ENCODE results near the gene NEMP2.

Gene NEMP2

DNA sequence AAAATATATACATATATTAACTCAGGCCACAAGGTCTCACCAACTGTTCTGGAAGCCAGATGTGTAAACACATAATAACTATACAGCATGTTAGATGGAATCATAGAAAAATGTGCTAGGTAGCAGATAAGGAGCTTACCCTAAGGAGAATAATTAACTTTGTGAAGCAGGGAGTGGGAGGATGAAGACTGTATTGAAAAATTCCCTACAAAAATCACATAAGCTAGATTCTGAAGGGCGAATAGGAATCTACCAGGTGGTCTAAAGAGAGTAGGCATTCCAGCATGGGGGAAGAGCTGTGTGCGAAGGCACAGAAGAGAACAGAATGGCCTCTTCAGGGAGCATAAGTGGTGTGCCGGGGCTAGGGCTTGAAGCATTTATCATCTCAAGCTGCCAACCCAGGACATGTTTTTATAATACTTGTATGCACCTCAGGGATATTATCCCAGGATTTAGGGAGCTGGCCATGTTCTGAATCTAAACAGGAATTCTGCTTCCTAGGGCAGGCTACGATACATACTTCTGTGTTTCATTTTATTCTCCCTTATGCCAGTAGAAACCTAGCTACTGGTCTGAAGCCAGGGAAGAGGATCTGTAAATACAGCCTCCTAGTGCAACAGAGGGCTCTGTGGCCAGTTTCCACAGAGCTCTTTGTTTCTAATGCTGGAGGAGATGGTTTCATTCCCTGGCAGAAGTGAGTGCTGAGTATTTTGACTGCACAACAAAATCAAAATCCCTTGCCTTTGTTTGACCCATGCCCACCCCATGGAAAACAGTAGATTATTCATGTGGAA is 56.7 kb downstream of the NEMP2 start:
- TF ChIP-seq, protein P1, sequence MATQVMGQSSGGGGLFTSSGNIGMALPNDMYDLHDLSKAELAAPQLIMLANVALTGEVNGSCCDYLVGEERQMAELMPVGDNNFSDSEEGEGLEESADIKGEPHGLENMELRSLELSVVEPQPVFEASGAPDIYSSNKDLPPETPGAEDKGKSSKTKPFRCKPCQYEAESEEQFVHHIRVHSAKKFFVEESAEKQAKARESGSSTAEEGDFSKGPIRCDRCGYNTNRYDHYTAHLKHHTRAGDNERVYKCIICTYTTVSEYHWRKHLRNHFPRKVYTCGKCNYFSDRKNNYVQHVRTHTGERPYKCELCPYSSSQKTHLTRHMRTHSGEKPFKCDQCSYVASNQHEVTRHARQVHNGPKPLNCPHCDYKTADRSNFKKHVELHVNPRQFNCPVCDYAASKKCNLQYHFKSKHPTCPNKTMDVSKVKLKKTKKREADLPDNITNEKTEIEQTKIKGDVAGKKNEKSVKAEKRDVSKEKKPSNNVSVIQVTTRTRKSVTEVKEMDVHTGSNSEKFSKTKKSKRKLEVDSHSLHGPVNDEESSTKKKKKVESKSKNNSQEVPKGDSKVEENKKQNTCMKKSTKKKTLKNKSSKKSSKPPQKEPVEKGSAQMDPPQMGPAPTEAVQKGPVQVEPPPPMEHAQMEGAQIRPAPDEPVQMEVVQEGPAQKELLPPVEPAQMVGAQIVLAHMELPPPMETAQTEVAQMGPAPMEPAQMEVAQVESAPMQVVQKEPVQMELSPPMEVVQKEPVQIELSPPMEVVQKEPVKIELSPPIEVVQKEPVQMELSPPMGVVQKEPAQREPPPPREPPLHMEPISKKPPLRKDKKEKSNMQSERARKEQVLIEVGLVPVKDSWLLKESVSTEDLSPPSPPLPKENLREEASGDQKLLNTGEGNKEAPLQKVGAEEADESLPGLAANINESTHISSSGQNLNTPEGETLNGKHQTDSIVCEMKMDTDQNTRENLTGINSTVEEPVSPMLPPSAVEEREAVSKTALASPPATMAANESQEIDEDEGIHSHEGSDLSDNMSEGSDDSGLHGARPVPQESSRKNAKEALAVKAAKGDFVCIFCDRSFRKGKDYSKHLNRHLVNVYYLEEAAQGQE (IDR thresholded peaks at IDR 0.05; ENCODE audit: insufficient replicate concordance, low read depth) = no peak
- no peak for TF ChIP-seq GABPA (IDR thresholded peaks at IDR 0.05; ENCODE audit: low read depth)
- no peak for TF ChIP-seq SPI1 (IDR thresholded peaks at IDR 0.05; ENCODE audit: borderline replicate concordance, low read depth)
- TF ChIP-seq, protein P2, sequence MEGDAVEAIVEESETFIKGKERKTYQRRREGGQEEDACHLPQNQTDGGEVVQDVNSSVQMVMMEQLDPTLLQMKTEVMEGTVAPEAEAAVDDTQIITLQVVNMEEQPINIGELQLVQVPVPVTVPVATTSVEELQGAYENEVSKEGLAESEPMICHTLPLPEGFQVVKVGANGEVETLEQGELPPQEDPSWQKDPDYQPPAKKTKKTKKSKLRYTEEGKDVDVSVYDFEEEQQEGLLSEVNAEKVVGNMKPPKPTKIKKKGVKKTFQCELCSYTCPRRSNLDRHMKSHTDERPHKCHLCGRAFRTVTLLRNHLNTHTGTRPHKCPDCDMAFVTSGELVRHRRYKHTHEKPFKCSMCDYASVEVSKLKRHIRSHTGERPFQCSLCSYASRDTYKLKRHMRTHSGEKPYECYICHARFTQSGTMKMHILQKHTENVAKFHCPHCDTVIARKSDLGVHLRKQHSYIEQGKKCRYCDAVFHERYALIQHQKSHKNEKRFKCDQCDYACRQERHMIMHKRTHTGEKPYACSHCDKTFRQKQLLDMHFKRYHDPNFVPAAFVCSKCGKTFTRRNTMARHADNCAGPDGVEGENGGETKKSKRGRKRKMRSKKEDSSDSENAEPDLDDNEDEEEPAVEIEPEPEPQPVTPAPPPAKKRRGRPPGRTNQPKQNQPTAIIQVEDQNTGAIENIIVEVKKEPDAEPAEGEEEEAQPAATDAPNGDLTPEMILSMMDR (IDR thresholded peaks at IDR 0.05; ENCODE audit: insufficient read depth, low read length) = no peak
- TF ChIP-seq POLR2AphosphoS5 (IDR thresholded peaks at IDR 0.05; ENCODE audit: low read depth) = no peak
- Histone ChIP-seq H3K27me3 (ENCODE audit: insufficient read depth, poor library complexity, severe bottlenecking) (no peaks in the 10 kb centered on the region), H3K27ac (replicated peaks) (no peak overlapping the region), H3K4me3 (replicated peaks; ENCODE audit: insufficient read depth, low read length) (no peak overlapping the region)
- DNase-seq (ENCODE audit: low read depth in 1 of 2, low spot score in 1 of 2) = no peak

DNA sequence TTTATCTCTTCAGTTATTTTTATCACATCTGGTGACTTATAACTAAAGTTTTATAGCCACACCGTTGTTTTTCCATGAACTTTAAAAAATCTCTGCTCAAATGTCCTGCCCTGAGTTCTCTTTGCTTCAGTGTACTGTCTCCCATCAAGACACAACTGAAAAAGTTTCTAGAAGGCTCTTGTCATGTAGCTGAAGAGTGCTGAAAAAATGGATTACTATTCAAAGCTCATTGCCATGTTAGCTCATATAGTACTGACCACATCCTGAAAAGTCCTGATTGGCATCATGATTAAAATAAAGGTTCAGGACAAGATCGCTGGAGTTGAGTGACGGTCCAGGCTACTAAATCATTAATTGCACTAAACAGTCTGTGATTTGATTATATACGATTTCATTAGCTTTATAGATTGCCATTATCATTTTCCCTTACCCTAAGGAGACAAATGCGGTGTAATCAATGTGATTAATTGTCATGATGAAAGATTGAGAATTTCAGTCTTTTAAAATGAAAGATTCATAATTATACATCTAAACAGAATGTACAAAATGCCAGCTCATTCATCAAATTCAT is 64.2 kb downstream of the NEMP2 start:
- Histone ChIP-seq H3K27ac (replicated peaks) (no peak overlapping the region), H3K4me3 (replicated peaks; ENCODE audit: insufficient read depth, low read length) (no peak overlapping the region), H3K27me3 (ENCODE audit: insufficient read depth, poor library complexity, severe bottlenecking) (no peaks in the 10 kb centered on the region)
- no peak for DNase-seq (ENCODE audit: low read depth in 1 of 2, low spot score in 1 of 2)
- TF ChIP-seq, protein P1 (IDR thresholded peaks at IDR 0.05; ENCODE audit: insufficient replicate concordance, low read depth) = no peak
- TF ChIP-seq POLR2AphosphoS5 (IDR thresholded peaks at IDR 0.05; ENCODE audit: low read depth) (no peak), SPI1 (IDR thresholded peaks at IDR 0.05; ENCODE audit: borderline replicate concordance, low read depth) (no peak), GABPA (IDR thresholded peaks at IDR 0.05; ENCODE audit: low read depth) (no peak)
- TF ChIP-seq, protein P2 (IDR thresholded peaks at IDR 0.05; ENCODE audit: insufficient read depth, low read length) = no peak

DNA sequence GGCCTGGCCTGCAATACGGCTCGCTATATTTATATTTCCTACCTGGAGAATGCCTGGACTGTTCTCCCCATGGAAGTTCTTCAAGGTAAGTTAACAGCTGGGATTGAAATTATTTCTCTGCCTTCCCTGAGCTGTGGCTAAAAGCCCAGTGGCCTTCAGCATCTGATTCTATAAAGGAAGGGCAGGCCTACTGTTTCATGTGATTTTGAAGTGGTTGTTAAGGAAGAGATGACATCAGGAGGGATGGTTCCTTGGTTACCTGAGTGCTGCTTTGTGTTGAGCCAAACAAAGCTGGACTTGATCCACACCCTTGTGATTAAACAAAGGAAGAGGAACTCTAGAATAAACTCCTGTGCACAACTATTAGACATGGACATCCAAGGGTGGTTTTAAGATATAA is 64.8 kb downstream of the NEMP2 start:
- TF ChIP-seq, protein P2 (IDR thresholded peaks at IDR 0.05; ENCODE audit: insufficient read depth, low read length) = no peak
- TF ChIP-seq SPI1 (IDR thresholded peaks at IDR 0.05; ENCODE audit: borderline replicate concordance, low read depth) (no peak), GABPA (IDR thresholded peaks at IDR 0.05; ENCODE audit: low read depth) (no peak), POLR2AphosphoS5 (IDR thresholded peaks at IDR 0.05; ENCODE audit: low read depth) (no peak)
- TF ChIP-seq, protein P1 (IDR thresholded peaks at IDR 0.05; ENCODE audit: insufficient replicate concordance, low read depth) = no peak
- Histone ChIP-seq H3K4me3 (replicated peaks; ENCODE audit: insufficient read depth, low read length) (no peak overlapping the region), H3K27ac (replicated peaks) (no peak overlapping the region), H3K27me3 (ENCODE audit: insufficient read depth, poor library complexity, severe bottlenecking) (no peaks in the 10 kb centered on the region)
- peak in 1 of 2 experiments; percentile 1 for DNase-seq (ENCODE audit: low read depth in 1 of 2, low spot score in 1 of 2)

Measured in HL-60 (cell line).